GM19023 (cell line): ENCODE measurements around the gene GAS6.
"Not testable (repeated sequence)": the region's sequence is repeated elsewhere in the genome, so short reads cannot be mapped to it uniquely, and the experiment has no call there.

Experiments
- ATAC-seq: cut with Tn5 transposase; IDR thresholded peaks from one replicate; pipeline ENCODE4 v1.9.1; 2021; ENCODE audit warnings: mild to moderate bottlenecking, moderate library complexity; ENCODE audit not compliant: unreplicated experiment

The GAS6 gene

DNA sequence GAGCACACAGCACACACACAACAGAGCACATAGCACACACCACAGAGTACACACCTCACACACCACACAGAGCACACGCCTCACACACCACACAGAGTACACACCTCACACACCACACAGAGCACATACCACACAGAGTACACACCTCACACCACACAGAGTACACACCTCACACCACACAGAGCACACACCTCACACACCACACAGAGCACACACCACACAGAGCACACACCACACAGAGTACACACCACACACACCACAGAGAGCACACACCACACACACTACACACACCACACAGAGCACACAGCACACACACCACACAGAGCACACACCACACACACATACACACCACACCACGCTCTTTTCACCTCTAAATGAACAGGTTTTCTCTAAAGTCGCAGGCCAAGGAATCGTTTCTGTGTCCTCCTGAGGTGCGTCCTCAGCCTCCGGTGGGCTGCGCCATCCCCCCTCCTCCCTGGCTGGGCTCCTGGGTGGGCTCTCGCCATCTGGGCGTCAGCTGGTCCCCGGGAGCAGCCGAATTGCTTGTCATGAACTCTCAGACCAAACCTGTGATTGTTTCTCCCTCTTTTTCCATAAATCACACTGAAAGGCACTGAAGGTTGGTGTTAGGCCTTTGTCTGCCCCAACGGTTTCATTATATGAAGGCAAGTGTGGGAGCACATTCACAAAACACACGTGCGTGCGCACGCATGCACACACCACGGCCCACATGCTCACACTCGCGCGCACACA is 67.5 kb downstream of the GAS6 start:
- ATAC-seq: no peak

DNA sequence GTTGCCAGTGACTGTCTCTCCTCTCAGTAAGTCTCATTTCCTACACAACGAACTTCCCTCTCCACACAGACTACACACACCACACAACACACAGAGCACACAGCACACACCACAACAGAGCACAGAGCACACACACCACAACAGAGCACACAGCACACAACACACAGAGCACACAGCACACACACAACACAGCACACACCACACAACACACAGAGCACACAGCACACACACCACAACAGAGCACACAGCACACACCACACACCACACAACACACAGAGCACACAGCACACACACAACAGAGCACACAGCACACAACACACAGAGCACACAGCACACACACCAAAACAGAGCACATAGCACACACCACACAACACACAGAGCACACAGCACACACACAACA is 68.5 kb downstream of the GAS6 start:
- not testable (repeated sequence) for ATAC-seq

DNA sequence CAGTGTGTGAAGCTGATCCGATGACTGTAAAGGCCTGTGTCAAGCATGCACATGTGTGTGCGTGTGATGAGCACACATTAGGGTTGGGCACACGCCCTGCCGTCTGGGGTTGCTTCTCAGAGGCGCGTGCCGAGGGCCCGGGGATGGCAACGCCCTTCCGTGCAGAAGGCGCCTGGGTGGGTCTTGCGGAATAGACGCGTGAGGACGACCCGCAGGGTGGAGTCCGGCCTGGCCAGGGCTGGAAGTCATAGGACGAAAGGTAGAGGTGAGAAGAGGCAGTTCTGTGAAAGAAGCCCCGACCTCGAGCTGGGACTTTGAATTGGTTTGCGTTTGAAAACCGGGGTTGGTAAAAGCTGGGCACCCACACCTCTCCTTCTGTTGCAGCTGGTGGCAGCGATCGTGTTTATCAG is 69.1 kb downstream of the GAS6 start:
- no peak for ATAC-seq

DNA sequence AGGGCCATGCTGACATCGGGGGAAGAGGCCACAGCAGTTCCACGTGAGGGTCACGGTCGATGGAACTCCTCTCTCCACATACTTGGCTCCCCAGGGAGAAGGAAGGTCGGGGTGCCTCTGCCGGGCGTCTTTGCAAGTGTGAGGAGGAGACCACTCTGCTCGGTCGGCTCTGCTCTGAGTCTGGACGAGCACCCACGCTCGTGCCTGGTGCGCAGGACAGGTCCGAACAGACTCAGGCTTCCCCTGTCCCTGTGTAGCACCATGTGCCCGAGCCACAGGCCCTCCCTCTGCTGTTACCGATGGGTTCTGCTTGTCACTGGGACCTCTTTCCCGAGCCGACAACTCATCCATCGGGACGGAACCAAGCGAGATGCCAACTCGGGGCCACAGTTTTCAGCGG is 69.8 kb downstream of the GAS6 start:
- no peak for ATAC-seq

DNA sequence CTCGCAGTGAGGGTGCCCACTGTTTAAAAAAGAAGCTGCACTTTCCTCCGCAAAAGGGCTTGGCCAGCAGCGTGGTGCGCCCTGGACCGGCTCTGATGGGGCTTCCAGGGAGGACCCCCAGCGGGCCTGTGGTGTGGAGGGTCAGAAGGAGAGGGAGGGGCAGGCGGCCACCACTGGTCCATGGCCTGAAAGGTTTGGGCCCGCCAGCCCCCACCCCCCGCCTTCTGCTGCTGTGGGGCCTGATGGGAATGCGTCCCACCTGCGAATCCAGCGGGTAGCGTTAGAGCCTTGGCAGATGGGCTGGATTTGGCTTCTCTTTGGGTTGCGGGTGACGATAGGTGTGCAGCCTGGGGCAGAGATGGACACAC is 70.2 kb downstream of the GAS6 start:
- no peak for ATAC-seq

DNA sequence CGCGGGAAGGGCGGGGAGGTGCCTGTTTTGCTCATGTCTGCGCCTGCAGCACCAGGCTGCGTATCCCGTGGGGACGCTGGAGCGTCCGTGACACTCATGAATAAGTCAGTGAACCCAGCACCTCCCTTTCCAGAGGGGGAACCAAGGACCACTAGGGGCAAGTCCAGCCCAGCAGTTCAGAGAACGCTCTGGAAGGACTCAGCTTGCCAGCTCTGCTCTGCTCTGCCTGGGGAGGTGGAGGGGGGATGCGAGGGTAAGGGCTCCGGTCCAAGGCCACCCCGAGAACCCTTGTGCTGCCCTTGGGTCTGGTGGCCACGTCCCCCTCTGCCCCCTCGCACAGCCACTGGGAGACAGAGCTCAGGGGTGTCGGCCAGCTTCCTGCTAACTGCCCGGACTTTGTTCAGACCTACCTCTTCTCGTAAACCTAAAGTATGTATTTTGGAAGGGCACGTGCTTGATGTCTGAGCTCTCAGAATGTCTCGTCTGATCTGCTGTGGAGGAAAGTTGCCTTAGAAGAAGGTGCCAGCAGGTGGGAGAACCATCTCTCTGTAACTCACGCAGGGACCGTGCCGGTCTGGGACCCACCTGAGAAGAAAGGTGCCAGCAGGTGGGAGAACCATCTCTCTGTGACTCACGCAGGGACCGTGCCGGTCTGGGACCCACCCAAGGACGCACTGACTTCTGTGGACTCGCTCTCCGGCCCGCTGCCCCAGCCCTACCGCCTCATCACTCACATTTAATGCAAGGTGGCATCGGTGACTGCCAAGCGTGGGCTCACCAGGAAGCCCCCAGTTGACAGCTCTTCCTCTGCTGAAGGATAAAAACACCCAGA is 70.8 kb downstream of the GAS6 start:
- no peak for ATAC-seq

DNA sequence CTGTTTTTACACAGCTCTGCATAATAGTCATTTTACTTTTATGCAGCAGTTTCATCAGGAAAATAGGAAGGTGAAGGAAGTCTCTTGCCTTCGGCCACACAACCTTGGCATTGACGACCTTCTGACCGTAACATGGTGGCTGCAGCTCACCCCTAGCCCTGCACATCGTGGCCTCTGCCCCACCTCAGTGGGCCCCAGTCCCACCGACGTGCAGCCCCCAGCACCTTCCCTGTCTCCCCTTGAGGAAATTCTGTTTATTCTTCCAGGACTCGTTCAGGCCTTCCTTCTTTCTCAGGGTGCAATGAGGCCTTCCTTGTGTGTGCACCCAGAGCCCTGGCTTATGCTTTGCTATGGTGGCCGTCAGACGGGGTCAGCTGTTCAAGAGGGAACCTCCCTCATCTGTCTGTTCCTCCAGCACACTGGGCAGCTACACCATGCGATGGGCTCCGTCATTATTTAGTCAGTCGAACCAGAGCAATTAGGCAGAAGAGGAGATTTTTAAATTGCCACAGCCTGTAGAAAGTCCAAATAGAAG is 71.6 kb downstream of the GAS6 start:
- no peak for ATAC-seq

DNA sequence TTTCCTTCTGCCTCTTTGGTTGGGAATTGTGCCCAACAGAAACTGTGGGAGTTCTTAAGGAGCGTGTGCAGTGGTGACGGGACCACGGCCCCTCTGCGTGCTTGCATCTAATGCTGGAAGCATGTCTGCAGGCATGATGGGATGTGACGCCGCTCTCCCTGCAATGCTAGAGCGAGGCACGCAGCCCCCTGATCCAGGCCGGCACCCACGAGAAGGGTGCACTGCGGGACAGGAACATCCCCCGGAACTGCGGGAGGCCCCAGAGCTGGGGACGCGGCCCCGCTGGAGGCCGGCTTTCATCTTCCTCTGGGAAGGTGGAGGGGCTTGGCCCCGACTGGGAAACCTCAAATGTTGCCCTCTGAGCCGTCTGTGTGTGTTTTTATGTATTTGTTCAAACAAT is 72.1 kb downstream of the GAS6 start:
- ATAC-seq: no peak

DNA sequence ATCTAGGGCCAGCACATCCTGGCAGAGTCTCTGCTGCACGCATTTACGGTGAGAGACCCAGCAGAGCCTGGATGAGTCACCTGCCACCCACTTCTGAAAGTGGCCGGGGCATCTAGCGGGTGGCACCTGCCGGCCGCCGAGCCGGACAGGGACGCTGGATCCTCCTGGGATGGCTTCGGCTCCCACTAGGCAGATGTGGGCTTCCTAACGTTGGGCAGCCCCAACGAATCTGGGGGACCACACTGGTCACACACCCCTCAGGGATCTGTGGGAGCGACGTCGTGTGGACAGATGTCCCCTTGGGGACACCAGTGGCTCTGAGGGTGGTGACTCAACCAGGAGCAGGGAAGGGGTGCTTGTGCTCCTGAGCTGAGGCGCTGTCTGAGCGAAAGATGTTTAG is 72.7 kb downstream of the GAS6 start:
- no peak for ATAC-seq

DNA sequence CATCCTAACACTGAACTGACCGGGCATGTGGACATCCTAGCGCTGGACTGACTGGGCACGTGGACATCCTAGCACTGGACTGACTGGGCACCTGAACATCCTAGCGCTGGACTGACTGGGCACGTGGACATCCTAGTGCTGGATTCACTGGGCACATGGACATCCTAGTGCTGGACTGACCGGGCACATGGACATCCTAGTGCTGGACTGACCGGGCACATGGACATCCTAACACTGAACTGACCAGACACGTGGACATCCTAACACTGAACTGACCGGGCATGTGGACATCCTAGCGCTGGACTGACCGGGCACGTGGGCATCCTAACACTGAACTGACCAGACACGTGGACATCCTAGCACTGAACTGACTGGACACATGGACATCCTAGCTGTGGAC is 73.9 kb downstream of the GAS6 start:
- not testable (repeated sequence) for ATAC-seq

DNA sequence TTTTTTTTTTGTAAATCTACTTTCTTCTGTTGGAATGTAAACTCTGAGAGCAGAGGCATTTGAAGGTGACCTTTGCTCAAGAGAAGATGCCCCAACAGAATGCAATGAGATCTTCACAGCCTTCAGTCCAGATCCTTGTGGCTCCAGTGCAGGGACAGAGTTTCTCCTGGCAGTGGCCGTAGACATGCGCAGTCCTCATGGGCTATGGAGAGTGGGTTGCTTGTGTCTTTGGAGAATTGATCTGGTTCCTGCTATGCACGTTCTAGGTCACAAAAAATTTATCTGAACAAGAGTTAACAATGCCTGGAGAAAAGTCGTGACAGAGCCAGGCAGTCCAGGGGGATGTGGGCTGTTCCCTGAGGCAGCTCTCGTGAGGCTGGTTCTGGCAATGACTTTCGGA is 74.7 kb downstream of the GAS6 start:
- ATAC-seq: no peak

DNA sequence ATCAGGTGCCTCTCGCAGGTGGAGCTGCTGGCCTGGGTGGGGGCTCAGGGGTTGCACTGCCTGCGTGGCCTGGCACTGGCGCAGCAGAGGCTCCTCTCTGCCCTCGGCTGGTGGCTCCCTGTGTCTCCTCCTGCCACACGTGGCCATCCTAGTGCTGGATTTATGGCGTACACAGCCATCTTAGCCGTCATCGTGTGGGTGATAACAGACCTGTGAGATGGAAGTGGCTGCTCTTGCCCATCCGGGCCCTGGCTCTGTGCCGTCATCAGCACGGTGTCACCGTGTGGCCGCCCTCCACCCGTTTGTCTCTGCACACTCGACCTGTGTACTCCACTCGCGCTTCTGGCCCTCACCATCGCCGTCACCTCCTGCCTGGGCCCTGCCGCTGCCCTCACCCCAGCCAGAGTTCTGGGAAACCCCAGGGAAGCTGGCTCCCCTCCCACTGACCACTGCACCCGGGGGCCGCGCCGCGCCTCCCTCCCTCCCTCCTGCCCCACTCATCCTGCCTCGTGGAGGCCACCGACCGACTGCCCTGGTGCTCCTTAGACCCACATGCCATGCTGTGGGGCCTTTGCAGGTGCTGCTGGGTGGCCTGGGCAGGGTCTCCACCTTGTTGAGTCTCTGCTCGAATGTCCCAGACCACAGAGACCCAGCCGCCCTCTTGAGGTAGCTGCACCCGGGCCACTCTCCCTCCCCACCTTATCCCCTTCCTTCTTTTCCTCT is 75.3 kb downstream of the GAS6 start:
- ATAC-seq: no peak

DNA sequence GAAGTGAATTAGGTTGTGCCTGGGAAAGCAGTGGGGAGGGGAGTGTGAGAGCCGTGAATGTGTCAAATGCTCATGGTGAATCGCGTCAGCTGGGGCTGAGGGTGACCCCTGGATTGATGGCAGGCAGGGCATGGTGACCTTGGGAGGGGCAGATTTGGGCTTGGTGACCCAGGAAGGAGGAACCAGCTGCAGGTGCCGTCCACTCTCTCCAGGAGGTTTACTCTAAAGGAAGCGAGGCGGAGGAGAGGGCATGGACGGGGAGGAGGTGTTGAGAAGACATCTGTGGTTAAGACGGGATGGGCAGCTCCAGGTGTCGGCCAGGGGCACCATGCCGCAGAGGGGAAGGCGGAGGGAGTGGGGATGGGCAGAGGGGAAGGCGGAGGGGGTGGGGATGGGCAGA is 76.2 kb downstream of the GAS6 start:
- no peak for ATAC-seq

DNA sequence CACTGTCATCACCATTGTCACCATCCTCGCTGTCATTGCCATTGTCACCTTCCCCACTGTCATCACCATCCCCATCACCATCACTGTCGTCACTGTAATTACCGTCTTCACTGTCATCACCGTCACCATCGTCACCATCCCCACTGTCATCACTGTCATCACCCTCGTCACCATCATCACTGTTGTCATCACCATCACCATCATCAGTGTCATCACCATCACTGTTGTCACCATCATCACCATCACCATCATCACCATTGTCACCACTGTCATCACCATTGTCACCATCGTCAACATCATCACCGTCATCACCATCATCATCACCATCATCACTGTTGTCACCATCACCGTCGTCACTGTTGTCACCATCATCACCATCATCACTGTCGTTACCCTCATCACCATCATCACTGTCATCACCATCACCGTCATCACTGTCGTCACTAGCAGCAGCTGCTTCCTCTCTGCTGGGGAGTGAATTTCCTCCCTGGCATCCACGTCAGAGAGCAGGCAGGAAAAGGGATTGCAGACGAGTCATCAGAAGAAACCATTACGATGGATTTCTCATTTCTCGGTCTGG is 77.5 kb downstream of the GAS6 start:
- no peak for ATAC-seq

DNA sequence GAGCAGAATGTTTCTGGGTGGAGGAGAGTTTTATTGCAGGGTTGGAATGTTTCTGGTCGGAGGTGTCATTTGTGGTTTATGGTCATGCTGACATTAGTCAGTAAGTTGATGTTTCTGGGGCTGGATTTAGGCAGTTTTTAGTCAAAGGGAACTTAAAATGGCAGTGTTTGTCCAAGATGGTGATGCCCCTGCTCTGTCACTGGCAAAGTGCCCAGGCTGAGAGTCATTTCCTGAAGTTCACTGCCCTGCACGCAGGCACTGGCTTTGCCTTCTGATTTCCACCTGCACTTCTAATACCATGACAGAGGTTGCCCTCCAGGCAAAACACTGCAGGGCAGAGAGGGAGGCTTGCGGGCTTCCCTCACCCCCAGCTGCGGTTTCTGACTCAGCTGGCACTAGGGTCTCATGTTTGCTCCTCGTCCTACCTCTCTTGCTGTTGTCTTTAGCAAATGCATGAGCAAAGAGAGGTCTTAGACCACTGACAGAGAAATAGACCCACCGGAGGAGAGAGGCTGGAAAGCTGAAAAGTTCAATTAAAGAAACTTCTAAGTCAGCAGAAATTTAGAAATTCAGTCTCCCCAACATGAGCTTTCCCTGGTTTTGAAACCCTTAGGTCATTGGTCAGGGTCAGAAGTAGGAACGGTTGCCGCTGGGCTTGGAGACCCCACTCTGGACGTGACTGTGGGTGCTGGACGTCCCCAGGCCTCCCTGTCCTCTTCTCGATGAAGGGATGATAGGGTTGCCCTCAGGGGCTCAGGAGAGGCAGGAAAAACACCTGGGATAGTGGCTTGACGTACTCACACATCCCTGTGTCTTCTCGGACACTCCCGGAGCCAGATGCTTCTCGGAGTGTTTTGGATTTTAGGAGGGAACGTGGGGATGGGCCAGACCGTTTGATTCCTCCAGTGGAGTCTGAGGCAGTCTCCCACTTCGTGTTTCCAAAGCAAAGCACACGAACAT is 78.5 kb downstream of the GAS6 start:
- no peak for ATAC-seq

DNA sequence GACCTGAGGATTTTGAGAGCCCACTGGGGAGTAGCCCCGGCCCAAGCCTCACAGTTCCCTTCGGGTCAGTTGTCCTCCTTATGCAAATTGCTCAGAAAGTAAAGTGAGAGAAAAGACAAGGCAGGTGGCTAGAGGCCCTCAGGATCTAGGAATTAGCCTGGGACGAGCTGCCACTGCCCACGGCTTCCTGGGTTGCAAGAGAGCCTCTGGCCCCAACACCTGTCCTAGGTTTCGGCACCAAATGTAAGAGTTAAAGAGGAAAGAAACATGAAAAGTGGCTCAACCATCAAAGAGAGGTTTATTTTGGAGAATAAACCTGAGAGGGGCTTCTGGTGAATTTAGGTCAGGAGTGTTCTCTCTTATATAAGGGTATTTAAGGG is 79.2 kb downstream of the GAS6 start:
- ATAC-seq: no peak

DNA sequence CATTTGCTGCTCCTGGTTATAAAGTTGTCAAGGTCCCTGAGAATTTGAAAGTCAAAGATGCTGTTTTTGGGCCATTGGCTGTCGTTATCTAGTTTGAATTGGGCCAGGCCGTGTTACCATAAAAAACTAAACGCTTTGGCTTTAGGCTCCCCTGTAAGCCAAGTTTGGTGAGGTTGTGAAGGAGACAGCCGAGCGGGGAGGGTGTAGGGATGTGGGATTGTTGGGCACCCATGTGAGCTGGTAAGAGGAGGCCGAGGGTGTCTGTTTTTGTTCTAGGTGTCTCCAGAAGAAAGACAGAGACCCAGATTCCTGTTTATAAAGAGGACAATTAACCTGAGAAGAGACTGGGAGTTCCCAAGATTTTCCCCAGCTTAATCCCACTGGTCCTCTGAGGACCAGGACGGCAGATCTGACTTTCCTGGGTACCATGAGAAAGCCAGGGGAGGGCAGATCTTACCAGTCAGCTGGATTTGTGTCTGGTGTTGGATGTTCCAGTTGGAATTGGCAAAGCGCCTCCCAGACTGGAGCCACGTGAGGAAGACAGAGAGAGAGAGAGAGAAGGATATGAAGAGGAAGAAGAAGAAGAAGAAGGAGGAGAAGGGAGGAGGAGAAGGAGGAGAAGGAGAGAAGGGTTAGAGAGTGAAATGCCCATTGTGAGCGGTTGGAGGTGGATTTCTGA is 79.8 kb downstream of the GAS6 start:
- no peak for ATAC-seq

DNA sequence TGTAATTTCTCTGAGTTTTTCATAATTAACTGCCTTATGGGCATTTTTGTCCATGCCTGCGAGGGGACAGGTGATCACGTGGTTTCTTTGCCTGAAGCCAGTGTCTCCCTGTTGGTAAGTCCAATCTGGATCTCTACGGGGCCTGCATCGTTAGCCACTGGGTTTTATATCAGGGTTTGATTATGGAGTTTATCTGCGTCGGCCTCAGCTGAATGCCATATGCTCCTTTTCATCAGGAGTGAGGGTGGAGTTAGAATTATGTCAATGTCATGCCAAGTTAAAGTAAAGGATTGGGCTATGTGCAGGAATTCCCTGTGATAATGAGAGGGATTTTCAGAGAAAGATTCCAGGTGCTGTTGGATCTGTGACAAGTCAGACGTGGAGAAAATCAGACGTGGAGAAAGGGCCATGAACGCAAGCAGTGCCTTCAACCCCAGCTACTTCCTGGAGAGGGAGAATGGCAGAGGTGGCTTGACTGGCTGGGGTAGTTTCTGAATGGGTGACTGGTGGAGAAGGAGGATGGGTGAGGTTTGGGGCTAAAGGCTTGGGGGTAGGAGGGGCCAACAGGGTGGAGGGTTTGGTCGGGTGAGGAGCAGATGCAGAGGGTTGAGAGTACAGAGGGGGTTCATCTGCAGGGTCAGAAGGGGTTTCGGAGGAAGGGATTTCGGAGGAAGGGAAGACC is 80.5 kb downstream of the GAS6 start:
- no peak for ATAC-seq

DNA sequence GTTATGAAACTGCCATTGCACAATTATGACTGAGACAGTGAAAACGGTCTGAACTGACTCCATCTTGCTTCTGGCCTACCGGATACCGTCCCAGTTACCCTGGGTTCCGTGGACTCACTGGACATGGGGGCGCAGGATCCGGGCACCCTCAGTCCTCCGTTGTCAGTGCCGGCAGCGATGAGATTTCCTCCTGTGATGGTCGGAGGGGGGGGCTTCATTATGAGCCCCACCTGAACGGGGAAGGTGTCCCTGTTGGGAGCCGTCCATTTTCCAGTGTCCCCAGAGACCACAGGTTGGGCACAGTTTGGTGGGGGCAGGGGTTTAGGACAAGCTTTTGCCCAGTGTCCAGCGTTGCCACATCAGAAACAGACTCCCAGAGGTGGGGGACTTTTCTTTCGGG is 81.4 kb downstream of the GAS6 start:
- ATAC-seq: no peak
